Umbilical cord (tissue), 2 donors: Measurements from ENCODE around the gene CD9. TPM values are rescaled to one million over a fixed set of nuclear protein-coding genes. Genes with fewer than 3 reads are reported as not detected.
A peak's percentile ranks its signal among the peaks of the same experiment; 100 is the strongest.

Experiments
- DNase-seq: peaks from one replicate; pipeline ENCODE4 v3.0.0-alpha.2; 2015; ENCODE audit warnings: low spot score
- total RNA-seq: library from RNA; depleted of rRNA; stranded (reverse); fragments of >200 nt; gene quantifications from one replicate; pipeline ENCODE4 v1.2.3, GENCODE V29; 2014; ENCODE audit warnings: low replicate concordance; ENCODE audit not compliant: insufficient read depth

CD9 gene
- total RNA-seq, 1 donor from 2014 or later, result 442 TPM

DNA sequence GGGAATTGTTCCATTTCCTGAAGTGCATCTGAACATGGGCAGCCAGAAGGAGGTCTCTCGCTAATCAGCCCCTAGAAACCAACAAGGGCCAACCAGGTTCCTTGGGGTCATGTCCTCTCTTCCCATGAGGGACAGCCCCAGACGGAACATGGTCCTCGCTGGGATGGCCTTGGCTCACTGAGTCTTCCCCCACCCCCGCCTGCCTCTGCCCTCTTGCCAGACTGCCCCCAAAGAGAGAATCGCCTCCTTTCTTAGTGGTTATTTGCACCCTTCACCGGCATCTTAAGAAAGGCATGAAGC is 36.4 kb downstream of the CD9 start:
- DNase-seq, result no peak

DNA sequence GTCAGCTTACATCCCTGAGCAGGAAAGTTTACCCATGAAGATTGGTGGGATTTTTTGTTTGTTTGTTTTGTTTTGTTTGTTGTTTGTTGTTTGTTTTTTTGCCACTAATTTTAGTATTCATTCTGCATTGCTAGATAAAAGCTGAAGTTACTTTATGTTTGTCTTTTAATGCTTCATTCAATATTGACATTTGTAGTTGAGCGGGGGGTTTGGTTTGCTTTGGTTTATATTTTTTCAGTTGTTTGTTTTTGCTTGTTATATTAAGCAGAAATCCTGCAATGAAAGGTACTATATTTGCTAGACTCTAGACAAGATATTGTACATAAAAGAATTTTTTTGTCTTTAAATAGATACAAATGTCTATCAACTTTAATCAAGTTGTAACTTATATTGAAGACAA is 37.6 kb downstream of the CD9 start:
- DNase-seq, result no peak

DNA sequence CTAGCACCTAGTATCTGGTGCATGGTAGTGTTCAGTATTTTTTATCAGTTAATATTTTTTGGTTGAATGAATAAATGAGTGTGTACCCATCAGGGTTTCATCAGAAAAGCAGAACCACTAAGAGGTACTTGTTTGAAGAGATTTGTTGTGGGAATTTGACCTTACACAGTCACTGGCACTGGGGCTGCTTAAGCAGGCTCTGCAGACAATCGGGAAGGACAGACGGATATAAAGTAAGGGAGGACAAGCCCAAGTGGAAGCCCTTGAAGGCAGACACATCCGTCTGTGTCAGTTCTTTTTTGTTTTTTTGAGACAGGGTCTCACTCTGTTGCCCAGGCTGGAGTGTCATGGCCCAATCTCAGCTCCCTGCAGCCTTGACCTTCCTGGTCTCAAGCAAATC is 38.7 kb downstream of the CD9 start:
- no peak for DNase-seq

DNA sequence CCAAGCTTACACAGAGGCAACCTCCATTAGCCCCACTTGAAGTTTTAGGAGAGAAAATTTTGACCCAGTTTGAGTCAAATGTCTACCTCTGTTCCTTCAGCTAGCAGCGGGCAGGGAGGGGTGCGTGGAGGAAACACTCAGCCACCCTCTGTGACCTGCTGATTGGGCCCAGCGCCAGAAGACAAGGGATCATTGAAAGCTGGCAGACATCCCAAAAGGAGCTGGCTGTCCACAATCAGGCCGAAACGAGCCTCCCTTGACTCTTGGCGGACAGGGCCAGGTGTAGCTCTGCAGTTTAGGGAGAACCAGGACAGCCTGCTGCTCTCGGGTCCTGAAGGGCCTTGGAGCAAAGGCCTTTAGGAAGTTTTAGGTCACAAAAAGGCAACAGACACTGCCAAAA is 41.3 kb downstream of the CD9 start:
- DNase-seq, result no peak

DNA sequence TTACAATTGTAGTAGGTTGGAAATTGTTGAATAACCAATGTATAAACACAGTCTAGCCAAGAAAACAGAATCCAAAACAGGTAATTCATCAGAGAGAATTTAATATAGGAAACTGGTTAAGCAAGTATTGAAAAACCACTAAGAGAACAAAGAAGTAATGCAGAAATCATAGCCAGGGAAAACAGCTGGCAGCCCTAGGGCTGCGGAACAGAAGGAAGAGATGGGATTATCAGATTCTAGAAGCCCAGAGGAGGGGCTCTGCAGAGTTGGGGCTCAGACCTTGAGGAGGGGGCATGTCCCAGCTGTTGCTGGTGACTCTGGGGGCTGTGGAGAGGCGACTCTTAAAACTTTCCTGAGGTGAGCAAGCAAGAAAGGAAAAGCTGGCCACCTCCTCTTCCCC is 49.4 kb downstream of the CD9 start:
- no peak for DNase-seq

DNA sequence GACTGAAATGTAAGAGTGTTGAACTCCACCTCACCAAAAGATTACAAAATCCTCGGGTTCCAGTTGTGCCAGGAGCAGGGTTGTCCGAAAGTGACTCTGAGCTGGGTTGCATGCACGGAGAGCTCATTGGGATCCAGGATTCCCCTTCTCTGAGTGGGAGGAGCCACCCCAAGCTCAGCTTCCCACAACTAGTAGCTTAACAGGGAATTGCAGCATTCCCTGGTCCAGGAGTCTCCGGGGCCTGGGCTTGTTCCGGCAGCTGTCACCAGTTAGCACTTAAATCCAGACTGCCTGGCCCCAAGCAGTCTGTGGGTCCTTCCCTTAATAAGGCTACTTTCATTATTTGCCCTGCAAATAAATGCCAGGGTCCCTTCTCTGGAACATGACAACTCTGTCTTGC is 50.1 kb downstream of the CD9 start:
- DNase-seq, result no peak

DNA sequence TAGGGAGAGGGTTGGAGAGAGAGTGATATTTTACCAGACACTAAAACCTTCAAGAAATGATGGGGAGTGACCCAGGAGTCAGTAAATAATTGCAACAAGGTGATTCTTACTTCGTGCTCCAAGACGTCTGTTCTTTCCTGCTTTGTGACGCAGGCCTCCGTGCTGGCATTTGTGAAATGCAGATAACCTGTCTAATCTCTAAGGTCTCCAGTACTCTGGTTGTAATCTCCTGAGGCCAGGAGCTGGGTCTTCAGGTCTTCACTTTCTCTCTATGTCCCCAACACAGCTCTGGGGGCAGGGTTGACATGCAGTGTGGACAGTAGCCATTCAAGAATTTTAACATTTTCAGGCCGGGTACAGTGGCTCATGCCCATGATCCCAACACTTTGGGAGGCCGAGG is 53.1 kb downstream of the CD9 start:
- DNase-seq, result no peak

DNA sequence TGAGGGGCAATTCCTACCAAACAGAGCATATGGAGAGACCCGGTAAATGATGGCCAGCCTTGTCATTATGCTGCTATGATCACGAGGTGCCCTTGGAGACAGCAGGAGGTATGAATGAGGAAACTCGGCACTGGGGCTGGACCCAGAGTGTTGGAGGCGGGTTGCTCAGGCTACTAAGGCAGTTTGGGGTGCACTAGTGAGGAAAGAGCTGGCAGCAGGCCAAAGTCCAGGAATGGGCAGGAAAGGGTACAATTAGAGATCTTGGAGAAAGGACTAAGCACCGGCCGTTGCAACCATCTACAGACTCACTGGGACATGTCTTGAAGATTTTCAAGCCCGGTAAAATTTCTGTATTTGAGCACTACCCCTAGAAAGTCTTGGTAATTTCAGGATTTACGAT is 54.3 kb downstream of the CD9 start:
- DNase-seq, result no peak

DNA sequence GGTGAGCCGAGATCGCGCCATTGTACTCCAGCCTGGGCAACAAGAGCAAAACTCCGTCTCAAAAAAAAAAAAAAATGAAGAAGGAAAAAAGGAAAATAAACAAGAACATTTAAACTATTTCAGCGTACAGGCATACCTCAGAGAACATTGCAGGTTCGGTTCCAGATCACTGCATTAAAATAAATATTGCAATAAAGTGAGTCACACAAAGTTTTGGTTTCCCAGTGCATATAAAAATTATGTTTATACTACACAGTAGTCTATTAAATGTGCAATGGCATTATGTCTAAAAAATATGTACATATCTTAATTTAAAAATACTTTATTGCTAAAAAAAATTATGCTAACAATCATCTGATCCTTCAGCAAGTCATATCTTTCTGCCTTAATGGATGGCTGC is 56.8 kb downstream of the CD9 start:
- DNase-seq, result no peak

DNA sequence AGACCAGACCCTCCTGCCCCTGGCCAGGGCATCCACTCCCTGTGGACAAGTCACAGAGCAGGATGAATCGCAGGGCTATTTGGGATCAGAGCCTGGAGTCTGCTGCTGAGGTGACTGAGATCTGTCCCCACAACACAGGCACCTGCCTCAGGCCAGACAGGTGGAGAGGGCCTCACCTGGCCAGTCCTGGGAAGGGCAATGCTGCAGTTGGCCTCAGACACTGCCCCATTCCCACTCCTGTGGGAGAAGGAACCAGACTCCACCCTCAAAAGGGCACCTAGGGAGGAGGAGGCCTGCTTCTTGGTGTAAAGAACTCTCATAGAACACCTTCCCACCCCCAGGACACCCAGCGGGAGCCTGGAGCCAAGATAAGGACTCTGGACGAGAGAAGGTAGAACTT is 62.0 kb downstream of the CD9 start:
- DNase-seq, result no peak

DNA sequence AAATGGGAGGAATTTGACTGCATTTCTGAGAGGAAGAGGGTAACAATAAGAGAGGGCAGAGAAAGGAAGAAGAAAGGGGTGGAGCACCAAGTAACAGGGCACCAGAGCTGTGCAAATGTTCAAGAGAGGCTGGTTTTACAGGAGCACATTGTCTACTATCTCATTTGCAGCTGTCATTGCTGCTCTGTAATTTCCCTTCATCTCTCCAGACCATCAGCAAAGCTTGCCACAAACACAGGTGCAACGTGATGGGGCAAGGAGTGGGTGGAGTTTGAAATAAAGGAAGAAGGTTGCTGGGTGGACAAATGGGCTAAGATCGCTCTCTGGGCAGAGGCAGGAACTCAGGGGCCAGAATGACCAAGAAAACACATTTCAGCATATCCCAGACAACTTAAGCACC is 62.4 kb downstream of the CD9 start:
- no peak for DNase-seq

DNA sequence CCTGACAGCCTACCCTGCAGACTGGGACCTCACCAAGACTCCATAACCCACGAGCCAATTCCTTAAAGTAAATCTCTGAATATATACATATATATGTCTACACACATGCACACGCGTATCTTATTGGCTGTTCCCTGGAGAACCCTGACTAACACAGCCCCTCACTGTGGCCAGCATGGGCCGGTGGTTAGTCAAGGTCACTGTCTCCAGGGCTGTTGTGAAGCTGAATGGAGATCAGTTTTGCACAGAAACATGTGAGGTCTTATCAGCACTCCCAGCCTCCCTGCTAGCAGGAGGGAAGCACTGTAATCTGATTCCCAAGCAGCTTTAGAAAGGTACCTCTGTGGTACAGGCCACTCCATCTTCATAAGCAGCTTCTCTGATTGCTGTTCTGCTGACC is 63.7 kb downstream of the CD9 start:
- DNase-seq, result no peak

DNA sequence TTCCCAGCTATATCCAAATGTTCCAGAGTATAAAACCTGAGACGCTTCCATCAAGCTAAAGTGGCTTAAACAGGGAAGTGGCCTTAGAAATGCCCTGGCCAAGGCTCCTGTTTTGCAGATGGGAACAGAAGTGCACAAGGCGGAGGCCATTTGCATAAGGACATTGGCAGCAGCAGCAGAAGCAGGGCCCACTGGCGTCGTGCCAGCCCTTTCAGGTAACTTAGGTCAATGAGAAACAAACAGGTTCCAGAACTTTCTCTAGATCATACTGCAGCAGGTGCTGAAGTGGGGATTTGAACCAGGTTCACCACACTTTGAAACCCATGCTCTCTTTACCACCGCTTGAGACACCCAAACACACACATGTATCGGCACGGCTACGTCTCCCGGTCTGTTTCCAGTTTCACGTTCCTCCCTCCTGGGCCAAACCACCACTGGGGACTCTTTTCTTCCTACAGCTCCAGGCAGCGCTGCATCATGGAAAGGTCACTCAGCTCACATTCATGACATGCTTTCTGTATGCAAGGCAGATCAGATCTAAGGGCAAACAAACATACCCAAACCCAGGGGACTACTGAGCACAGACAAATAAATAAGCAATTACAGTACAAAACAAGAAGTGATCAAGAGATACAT is 64.3 kb downstream of the CD9 start:
- DNase-seq, result no peak

DNA sequence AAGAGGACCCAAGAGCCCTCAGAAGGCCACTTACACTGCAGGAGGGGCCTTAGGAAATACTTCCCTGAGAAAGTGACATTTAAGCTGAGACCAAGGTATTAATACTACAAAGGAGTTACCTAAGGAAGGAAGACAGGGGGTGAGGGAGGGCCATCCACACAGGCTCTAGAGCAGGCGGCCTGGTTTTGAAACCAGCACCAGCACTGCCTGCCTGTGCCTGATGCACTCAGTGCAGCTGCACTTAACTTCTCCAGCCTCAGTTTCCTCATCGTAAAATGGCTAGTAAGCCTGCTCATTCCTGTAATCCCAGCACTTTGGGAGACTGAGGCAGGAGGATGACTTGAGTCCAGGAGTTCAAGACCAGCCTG is 64.8 kb downstream of the CD9 start:
- DNase-seq, result no peak

DNA sequence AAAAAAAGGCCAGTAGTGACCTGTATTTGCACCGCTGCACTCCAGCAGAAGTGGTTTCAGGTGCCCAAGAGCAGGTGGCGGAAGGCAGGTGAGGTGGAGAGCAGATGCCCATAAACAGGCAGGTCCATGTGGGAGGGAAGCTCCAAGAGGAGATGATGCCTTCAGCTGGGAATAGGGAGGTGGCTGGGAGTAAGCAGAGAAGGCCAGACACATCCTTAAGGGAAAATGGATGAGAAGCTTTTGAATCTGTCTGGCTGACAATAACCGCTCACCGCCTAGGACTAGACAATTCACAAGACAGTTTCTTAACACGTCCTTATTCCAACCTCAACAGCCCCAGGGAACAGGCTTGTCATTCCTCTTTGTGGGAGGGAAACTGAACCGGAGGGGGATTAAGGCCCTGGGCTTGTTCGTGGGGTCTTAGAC is 66.4 kb downstream of the CD9 start:
- DNase-seq, result no peak

DNA sequence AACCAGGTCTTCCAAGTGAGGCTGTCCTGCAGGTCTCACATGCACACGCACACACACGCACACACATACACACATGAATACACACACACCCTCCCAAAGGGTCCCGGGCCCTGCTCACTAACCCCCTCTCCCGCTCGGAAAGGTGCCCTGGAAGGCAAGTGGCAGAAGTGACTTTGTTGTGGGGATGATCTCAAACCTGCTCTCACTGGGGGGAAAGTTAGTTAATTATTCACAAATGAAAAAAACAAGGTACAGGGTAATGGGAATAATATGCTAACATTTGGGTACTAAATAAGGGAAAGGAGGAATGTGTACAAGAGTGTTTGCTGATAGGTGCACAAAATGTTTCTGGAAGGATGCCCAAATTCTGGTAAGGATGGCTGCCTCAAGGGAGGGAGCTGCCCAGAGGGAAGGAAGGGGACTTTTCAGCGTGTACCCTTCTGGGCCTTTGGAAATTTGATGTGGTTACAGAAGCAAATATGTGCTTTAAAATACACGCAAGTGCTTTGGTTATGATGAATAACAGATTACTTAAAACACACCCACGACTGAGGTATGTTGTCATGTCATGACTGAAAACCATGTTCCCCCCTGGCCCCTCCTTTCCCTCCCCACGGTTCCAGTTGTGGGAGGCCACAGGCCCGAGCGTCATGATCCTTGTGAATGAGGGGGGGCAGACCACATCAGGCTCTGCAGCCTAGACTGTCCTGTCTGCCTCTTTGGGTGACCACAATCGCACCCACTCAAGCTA is 66.9 kb downstream of the CD9 start:
- DNase-seq, result peak; percentile 50

DNA sequence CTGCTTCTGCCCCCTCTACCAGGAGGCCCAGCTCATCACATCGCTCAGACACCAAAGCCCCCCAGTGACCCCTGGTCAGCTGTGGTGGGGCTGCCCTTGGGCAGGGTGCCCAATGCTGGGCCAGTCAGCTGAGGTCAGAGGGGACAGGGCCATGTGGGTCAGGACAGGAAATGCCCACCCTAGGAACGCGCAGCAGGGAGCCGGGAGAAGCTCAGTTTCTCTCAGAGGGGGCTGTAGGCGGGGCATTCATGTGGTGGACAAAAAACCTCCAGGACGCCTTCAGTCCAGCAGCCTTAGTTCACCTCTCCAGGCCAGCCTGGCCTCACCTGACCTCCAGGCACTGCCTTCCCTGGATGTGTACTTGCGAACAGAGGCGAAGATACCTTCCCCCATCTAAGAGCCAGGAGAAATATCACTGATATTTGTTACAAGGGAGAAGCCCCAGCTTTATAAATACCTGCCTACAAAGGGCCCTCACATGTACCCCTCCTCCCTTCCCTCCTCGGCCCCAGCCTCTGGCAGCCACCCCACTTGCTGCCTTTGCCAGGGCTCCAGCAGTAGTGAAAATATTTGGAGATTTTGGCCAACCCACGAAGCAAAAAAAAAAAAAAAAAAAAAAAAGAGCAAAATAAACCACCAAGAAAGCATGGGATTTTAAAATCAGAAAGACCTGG is 68.4 kb downstream of the CD9 start:
- DNase-seq, result no peak

DNA sequence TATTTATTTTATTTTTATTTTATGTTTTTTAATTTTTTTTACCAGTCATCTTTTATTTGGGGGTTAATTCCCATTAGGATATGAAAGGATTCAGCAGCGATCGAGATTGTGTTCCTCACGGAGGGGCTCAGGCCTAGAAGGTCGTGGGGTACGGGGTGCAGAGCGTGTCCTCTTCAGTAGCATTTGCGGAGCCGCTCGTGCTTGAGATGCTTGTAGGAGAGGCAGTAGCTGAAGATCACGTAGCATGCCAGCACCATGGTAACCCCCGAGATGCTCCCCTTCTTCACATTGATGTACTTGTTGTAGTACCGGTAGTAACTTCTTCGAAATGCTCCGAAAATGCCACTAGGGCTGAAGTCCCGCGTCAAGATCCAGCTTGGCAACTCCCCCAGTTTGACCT is 69.8 kb downstream of the CD9 start:
- DNase-seq, result no peak

DNA sequence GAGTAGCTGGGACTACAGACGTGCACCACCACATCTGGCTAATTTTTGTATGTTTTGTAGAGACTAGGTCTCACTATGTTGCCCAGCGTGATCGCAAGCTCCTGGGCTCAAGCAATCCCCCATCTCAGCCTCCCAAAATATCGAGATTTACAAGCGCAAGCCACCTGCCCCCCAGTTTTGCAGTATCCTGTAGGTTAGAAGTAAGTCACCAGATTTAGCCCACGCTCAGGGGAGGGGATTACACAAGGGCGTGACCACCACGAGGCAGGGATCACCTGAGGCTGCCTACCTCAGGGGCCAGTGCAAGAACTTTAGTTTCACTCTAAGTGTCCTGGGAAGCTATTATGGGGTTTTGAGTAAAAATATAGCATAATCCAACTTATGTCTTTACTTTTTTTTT is 71.1 kb downstream of the CD9 start:
- DNase-seq, result no peak

DNA sequence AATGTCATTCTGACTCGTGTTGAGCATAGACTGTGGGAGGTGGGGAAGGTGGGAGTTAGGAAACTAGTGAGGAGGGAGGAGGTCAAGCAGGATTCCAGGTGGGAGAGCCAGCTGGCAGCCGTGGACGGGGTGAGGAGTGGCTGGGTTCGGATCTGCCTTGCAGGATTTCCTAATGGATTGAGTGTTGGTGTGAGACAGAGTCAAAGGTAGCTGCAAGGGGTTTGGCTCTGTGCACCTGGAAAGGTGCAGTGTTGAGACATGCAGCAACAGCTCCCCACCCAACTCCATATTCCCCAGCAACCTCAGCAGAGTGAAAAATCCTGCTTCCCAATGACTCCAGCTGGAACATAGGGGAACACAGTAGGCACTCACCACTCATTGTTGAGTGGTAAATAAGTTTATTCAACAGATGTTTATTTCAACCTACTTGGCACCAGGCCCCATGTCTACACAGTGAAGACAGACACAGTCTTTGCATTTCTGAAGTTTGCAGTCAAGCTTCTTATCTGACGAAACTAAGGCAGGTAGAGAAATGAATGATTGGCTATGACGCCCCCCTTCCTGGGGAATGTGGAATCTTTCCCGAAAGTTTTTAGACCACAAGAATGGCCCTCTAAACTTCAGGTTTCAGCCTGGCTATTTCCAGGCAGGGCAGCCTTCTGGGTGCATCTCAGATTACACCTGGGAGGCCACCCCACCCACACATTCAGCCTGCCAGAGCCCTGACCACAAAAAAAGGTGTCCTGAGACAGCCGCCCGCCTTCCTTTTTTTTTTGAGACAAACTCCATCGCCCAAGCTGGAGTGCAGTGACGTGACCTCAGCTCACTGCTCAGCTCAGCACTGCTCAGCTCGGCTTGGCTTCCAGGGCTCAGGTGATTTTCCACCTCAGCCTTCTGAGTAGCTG is 72.4 kb downstream of the CD9 start:
- DNase-seq, result no peak

DNA sequence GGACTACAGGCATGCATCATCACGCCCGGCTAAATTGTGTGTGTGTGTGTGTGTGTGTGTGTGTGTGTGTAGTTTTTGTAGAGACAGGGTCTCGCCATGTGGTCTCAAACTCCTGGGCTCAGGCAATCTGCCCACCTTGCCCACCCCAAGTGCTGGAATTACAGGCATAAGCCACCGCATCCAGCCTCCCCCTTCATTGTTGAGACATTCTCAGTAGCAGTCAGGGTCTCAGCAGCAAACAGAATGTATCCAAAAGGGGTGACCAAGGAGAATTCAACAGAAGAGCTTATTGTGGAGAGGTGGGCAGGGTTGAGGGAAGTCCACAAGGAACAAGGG is 73.0 kb downstream of the CD9 start:
- DNase-seq, result no peak

DNA sequence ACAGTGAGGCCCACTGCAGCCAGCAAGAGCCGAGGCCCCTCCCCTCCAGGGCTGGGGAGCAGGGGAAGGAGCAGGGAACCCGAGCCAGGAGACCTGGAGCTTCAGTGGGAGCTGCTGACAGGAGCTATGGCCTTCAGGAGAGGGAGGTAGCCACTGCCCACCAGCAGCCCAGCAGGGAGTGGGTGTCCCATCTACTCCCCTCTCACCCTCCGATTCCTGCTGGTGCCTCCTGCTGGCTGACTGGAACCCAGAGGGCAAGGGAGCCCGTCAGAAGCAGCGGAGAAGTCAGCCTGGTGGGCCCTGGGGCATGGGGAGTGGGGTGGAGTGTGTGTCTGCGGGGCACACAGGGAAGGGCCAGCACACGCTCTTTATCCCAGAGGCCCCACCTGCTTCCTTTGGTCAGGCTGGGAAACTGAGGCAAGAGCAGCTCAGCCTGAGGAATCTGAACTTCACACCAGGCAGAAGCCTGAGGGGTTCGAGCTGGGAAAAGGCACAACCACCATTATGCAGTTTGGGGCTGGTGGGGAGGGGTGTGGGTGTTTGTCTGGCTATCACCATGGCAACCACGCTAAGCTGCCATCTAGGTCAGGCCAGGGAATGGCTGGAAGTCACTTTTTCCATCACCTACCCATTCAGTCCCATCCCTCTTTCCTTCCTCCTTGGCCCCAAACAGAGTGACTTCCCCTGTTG is 73.5 kb downstream of the CD9 start:
- peak; percentile 48 for DNase-seq
